WTC11 (cell line): ENCODE data around the gene GAGE13. TPM values are rescaled to one million over a fixed set of nuclear protein-coding genes. Genes with fewer than 3 reads are reported as not detected.
"Not testable (repeated sequence)": the region's sequence is repeated elsewhere in the genome, so short reads cannot be mapped to it uniquely, and the experiment has no call there.

ENCODE experiments used
- ATAC-seq: fragments of 200-7000 bp; cut with Tn5 transposase; 2 replicates; pipeline ENCODE4 v1.10.0; 2021; ENCODE audit warnings: mild to moderate bottlenecking, moderate library complexity
- CTCF ChIA-PET: fragments of 300-600 bp; sonication (Branson Sonifier 250); formaldehyde crosslinking; loops from one replicate; lab custom pipeline; 2021; ENCODE audit warnings: antibody characterized with exemption; lab: Charles Lee
- POLR2A ChIA-PET: fragments of 350-600 bp; sonication (Branson Sonifier 250); formaldehyde crosslinking; loops from one replicate; lab custom pipeline; 2021; ENCODE audit warnings: antibody characterized with exemption; lab: Charles Lee
- DNase-seq: peaks from one replicate; pipeline ENCODE4 v3.0.0; 2021; ENCODE audit warnings: low spot score
- H3K27ac Mint-ChIP-seq: 2 replicates; pipeline ENCODE4 v1.8.0; 2021; ENCODE audit warnings: mixed read lengths
- H3K27me3 Mint-ChIP-seq: 2 replicates; pipeline ENCODE4 v1.8.0; 2021; ENCODE audit warnings: low read depth, mild to moderate bottlenecking, moderate library complexity, mixed read lengths
- H3K36me3 Mint-ChIP-seq: 2 replicates; pipeline ENCODE4 v1.8.0; 2021; ENCODE audit warnings: mixed read lengths
- H3K4me1 Mint-ChIP-seq: 2 replicates; pipeline ENCODE4 v1.8.0; 2022; ENCODE audit warnings: mixed read lengths
- H3K4me3 Mint-ChIP-seq: 2 replicates; pipeline ENCODE4 v1.8.0; 2021; ENCODE audit warnings: mild to moderate bottlenecking, moderate library complexity, mixed read lengths
- H3K9me3 Mint-ChIP-seq: 2 replicates; pipeline ENCODE4 v1.8.0; 2021; ENCODE audit warnings: mixed read lengths
- total RNA-seq: library from RNA; stranded (reverse); gene quantifications from 3 replicates; pipeline ENCODE4 v1.2.3, GENCODE V29; 2021

The GAGE13 gene
- total RNA-seq, 1 experiment from 2014 or later: not detected

- DNase-seq, POLR2A ChIA-PET, ATAC-seq, H3K4me1 Mint-ChIP-seq, H3K27ac Mint-ChIP-seq, H3K36me3 Mint-ChIP-seq, H3K27me3 Mint-ChIP-seq, H3K9me3 Mint-ChIP-seq, H3K4me3 Mint-ChIP-seq, CTCF ChIA-PET: not testable (repeated sequence)
Measured at GRCh38 chrX:49345402-49345801, 14.0 kb downstream of the GAGE13 start.

- H3K27ac Mint-ChIP-seq, H3K27me3 Mint-ChIP-seq: not testable (repeated sequence)
Measured at GRCh38 chrX:49346150-49346549, 14.8 kb downstream of the GAGE13 start.

More at GRCh38 chrX:49346150-49346549, 14.8 kb downstream of the GAGE13 start:
- CTCF ChIA-PET, H3K4me1 Mint-ChIP-seq, DNase-seq, H3K36me3 Mint-ChIP-seq, H3K4me3 Mint-ChIP-seq, ATAC-seq, POLR2A ChIA-PET, H3K9me3 Mint-ChIP-seq: not testable (repeated sequence)

Other genes starting within 250 kb of the GAGE13 start
- gene GPKOW, start 207.8 kb upstream of the GAGE13 start, total RNA-seq: 18.5 to 19.9 TPM (median 19.0 TPM) in 3 replicates
- gene MAGIX, start 168.8 kb upstream of the GAGE13 start, total RNA-seq: 1.2 to 2.4 TPM (median 2.0 TPM) in 3 replicates
- 11.8 to 12.9 TPM (median 12.4 TPM) in 3 replicates for gene PLP2, start 159.7 kb upstream of the GAGE13 start, total RNA-seq
- 12.5 to 14.6 TPM (median 12.8 TPM) in 3 replicates for gene PRICKLE3, start 145.2 kb upstream of the GAGE13 start, total RNA-seq
- 4.8 to 7.0 TPM (median 5.3 TPM) in 3 replicates for gene SYP, start 131.4 kb upstream of the GAGE13 start, total RNA-seq
- gene CACNA1F, start 98.2 kb upstream of the GAGE13 start, total RNA-seq: 1.6 to 2.7 TPM (median 1.8 TPM) in 3 replicates
- gene CCDC22, start 96.1 kb upstream of the GAGE13 start, total RNA-seq: 10.2 to 13.4 TPM (median 13.2 TPM) in 3 replicates
- 0.39 to 0.42 TPM (median 0.39 TPM) in 3 replicates for gene FOXP3, start 66.9 kb upstream of the GAGE13 start, total RNA-seq
- 7.0 to 14.1 TPM (median 11.3 TPM) in 3 replicates for gene PPP1R3F, start 61.8 kb upstream of the GAGE13 start, total RNA-seq
- gene GAGE10, start 27.9 kb upstream of the GAGE13 start, total RNA-seq: not detected in 3 replicates
- gene GAGE12J, start 9.5 kb upstream of the GAGE13 start, total RNA-seq: not detected in 3 replicates
- gene GAGE12C, start 200.6 kb downstream of the GAGE13 start, total RNA-seq: not detected in 3 replicates
- gene GAGE12D, start 210.2 kb downstream of the GAGE13 start, total RNA-seq: not detected in 3 replicates
- gene GAGE12E, start 219.7 kb downstream of the GAGE13 start, total RNA-seq: not detected in 3 replicates
- gene GAGE12F, start 229.3 kb downstream of the GAGE13 start, total RNA-seq: 0.82 TPM in 1 of 3 replicates, not detected in the others
- gene GAGE12G, start 238.8 kb downstream of the GAGE13 start, total RNA-seq: not detected in 3 replicates
- not detected in 3 replicates for gene GAGE12H, start 248.4 kb downstream of the GAGE13 start, total RNA-seq